ENCODE data around the gene AMACR.

DNA sequence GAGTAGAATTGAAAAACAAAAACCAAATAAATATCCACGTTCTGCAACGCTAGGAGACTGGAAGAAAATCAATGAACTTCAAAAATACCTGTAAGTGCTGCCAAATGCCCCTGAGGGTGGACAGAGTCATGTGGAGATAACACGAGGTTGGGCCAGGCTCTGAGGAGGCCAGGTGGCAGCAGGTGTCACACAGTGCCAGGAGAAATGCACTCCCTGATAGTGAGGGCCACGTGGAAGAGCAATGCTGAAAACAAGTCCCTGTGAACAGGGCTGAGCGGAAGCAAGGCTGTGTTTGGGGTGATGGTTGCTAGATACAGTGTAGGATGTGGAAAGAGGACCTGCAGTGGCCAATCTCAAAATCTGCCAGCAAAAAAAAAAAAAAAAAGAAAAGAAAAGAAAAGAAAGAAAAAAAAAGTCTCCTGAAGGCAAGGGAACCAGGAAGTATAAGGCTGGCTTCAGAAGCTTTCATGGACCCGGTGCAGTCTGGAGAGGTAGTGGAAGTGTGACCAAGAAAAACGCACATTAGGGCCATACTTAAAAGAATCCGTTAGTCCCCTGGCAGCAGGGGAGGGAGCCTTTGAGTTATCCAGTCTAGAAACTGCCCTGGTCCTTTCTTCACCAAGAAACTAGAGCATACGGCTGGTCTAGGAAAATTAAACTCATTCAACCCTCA, 18.4 kb upstream of the AMACR start:
- TF ChIP-seq, protein P1, sequence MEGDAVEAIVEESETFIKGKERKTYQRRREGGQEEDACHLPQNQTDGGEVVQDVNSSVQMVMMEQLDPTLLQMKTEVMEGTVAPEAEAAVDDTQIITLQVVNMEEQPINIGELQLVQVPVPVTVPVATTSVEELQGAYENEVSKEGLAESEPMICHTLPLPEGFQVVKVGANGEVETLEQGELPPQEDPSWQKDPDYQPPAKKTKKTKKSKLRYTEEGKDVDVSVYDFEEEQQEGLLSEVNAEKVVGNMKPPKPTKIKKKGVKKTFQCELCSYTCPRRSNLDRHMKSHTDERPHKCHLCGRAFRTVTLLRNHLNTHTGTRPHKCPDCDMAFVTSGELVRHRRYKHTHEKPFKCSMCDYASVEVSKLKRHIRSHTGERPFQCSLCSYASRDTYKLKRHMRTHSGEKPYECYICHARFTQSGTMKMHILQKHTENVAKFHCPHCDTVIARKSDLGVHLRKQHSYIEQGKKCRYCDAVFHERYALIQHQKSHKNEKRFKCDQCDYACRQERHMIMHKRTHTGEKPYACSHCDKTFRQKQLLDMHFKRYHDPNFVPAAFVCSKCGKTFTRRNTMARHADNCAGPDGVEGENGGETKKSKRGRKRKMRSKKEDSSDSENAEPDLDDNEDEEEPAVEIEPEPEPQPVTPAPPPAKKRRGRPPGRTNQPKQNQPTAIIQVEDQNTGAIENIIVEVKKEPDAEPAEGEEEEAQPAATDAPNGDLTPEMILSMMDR (IDR thresholded peaks at IDR 0.05; ENCODE audit: low read length): no peak
- no peak for TF ChIP-seq EZH2 (IDR thresholded peaks at IDR 0.05; ENCODE audit: borderline replicate concordance, low read length)

Data from OCI-LY1 (cell line).